ENCODE results near the gene PANX2. TPM values are rescaled to one million over a fixed set of nuclear protein-coding genes. Genes with fewer than 3 reads are reported as not detected.

The PANX2 gene
- total RNA-seq, 1 donor from 2014 or later, result 0.34 TPM

GRCh38 chr22:50185375-50186087, 15.0 kb downstream of the PANX2 start, which contains the start of gene TRABD:
Gene TRABD, plus strand, starts transcription at chr22:50185913. Its CDS starts 7,148 bp downstream, at chr22:50193061.
- peak; percentile 90 for DNase-seq

GRCh38 chr22:50186181-50186714, 15.7 kb downstream of the PANX2 start:
- DNase-seq, result no peak

- DNase-seq, result peak; percentile 23
These were observed 16.4 kb downstream of the PANX2 start for GRCh38 chr22:50186761-50187523.

GRCh38 chr22:50188356-50188755, 17.8 kb downstream of the PANX2 start:
- no peak for DNase-seq

GRCh38 chr22:50189184-50189848, 18.8 kb downstream of the PANX2 start:
- no peak for DNase-seq

GRCh38 chr22:50189849-50190181, 19.3 kb downstream of the PANX2 start:
- no peak for DNase-seq

- DNase-seq, result peak; percentile 61
These were observed 19.8 kb downstream of the PANX2 start for GRCh38 chr22:50190182-50190940.

GRCh38 chr22:50190941-50191741, 20.6 kb downstream of the PANX2 start:
- peak; percentile 31 for DNase-seq

- DNase-seq, result no peak
These were observed 22.1 kb downstream of the PANX2 start for GRCh38 chr22:50192436-50193204.

GRCh38 chr22:50193621-50194020, 23.1 kb downstream of the PANX2 start:
- no peak for DNase-seq

GRCh38 chr22:50194037-50194805, 23.7 kb downstream of the PANX2 start:
- no peak for DNase-seq

GRCh38 chr22:50196256-50196655, 25.7 kb downstream of the PANX2 start:
- DNase-seq, result no peak

GRCh38 chr22:50197000-50197800, 26.7 kb downstream of the PANX2 start:
- DNase-seq, result no peak

- no peak for DNase-seq
These were observed 27.5 kb downstream of the PANX2 start for GRCh38 chr22:50197856-50198623.

- DNase-seq, result no peak
These were observed 28.1 kb downstream of the PANX2 start for GRCh38 chr22:50198624-50199017.

- no peak for DNase-seq
These were observed 28.8 kb downstream of the PANX2 start for GRCh38 chr22:50199251-50199721.

GRCh38 chr22:50199829-50200460, 29.4 kb downstream of the PANX2 start:
- no peak for DNase-seq
